ENCODE measurements around the gene RNGTT.

- no peak for TF ChIP-seq JUND (IDR thresholded peaks at IDR 0.05; ENCODE audit: low read depth, low read length)
- TF ChIP-seq POLR2A (IDR thresholded peaks at IDR 0.05; ENCODE audit: low read depth, low read length): no peak
- TF ChIP-seq ZNF274 (IDR thresholded peaks at IDR 0.05; ENCODE audit: insufficient read depth, insufficient read length): no peak
- no peak for TF ChIP-seq PBX3 (IDR thresholded peaks at IDR 0.05; ENCODE audit: insufficient replicate concordance, low read depth, low read length)
- no peak for TF ChIP-seq USF1 (IDR thresholded peaks at IDR 0.05; ENCODE audit: borderline replicate concordance, extremely low read length, insufficient read depth, low read depth, low read length)
- no peak for TF ChIP-seq CTCF (IDR thresholded peaks at IDR 0.05 in 2 of 3, conservative IDR thresholded peaks at IDR 0.05 in 1 of 3; ENCODE audit: control insufficient read depth in 2 of 3, extremely low read depth in 1 of 3, insufficient read depth in 1 of 3, low read depth in 3 of 3, low read length in 3 of 3)
- no peak for TF ChIP-seq CHD2 (IDR thresholded peaks at IDR 0.05; ENCODE audit: borderline replicate concordance, low read depth, low read length)
- TF ChIP-seq SREBF2 (IDR thresholded peaks at IDR 0.05; ENCODE audit: low read length): no peak
- no peak for TF ChIP-seq FOXM1 (IDR thresholded peaks at IDR 0.05; ENCODE audit: low read depth, low read length)
Measured at GRCh38 chr6:88855541-88856147, 107.8 kb downstream of the RNGTT start.
